Fibroblast of skin of scalp (primary cell): ENCODE measurements around the gene CYP1B1.
"Not testable (repeated sequence)": the region's sequence is repeated elsewhere in the genome, so short reads cannot be mapped to it uniquely, and the experiment has no call there.

Experiments
- DNase-seq: peaks from one replicate; pipeline ENCODE4 v3.0.0-alpha.2; 2013

CYP1B1 gene

GRCh38 chr2:38098421-38099098 is 22.6 kb upstream of the CYP1B1 start:
- DNase-seq: peak; percentile 46

- DNase-seq: peak; percentile 90
Observed at GRCh38 chr2:38097988-38098385, 22.0 kb upstream of the CYP1B1 start.

- peak; percentile 54 for DNase-seq
Observed at GRCh38 chr2:38097258-38097987, 21.5 kb upstream of the CYP1B1 start.

GRCh38 chr2:38095996-38096861 is 20.3 kb upstream of the CYP1B1 start:
- DNase-seq: peak; percentile 88

- peak; percentile 59 for DNase-seq
Observed at GRCh38 chr2:38095079-38095995, 19.4 kb upstream of the CYP1B1 start.

- DNase-seq: peak; percentile 65
Observed at GRCh38 chr2:38093527-38094165, 17.7 kb upstream of the CYP1B1 start.

- peak; percentile 91 for DNase-seq
Observed at GRCh38 chr2:38092196-38092902, 16.4 kb upstream of the CYP1B1 start.

GRCh38 chr2:38091760-38092159 is 15.8 kb upstream of the CYP1B1 start:
- no peak for DNase-seq

- no peak for DNase-seq
Observed at GRCh38 chr2:38090928-38091327, 15.0 kb upstream of the CYP1B1 start.

GRCh38 chr2:38090212-38090611 is 14.3 kb upstream of the CYP1B1 start:
- not testable (repeated sequence) for DNase-seq

GRCh38 chr2:38085998-38086698 is 10.2 kb upstream of the CYP1B1 start:
- DNase-seq: not testable (repeated sequence)

- not testable (repeated sequence) for DNase-seq
Observed at GRCh38 chr2:38084556-38084955, 8.6 kb upstream of the CYP1B1 start.

GRCh38 chr2:38082727-38083126 is 6.8 kb upstream of the CYP1B1 start:
- DNase-seq: not testable (repeated sequence)

- no peak for DNase-seq
Observed at GRCh38 chr2:38080346-38080745, 4.4 kb upstream of the CYP1B1 start.

- DNase-seq: no peak
Observed at GRCh38 chr2:38079116-38080052, 3.4 kb upstream of the CYP1B1 start.

GRCh38 chr2:38077431-38077769 is 1.4 kb upstream of the CYP1B1 start:
- no peak for DNase-seq

GRCh38 chr2:38076710-38077430 is 919 bp upstream of the CYP1B1 start:
- peak; percentile 98 for DNase-seq

- peak; percentile 89 for DNase-seq
Observed at GRCh38 chr2:38076152-38076709, 280 bp upstream of the CYP1B1 start.
